Muscle layer of colon (tissue), 2 donors: ENCODE data around the gene CDH22.

Experiments
- H3K27ac ChIP-seq: one replicate; pipeline ENCODE4 v1.7.0; 2013; ENCODE audit warnings: low read depth, mild to moderate bottlenecking, low read length, moderate library complexity
- H3K27me3 ChIP-seq, 2 donors: one replicate each; pipeline ENCODE4 v1.7.0; 2013; ENCODE audit warnings: low read length in 2 of 2, mild to moderate bottlenecking in 2 of 2; ENCODE audit not compliant: insufficient read depth in 2 of 2, control insufficient read depth in 1 of 2
- H3K36me3 ChIP-seq: one replicate; pipeline ENCODE4 v1.7.0; 2013; ENCODE audit warnings: mild to moderate bottlenecking, low read length; ENCODE audit not compliant: insufficient read depth
- H3K4me1 ChIP-seq: one replicate; pipeline ENCODE4 v1.7.0; 2013; ENCODE audit warnings: mild to moderate bottlenecking, low read length; ENCODE audit not compliant: insufficient read depth
- H3K4me3 ChIP-seq, 2 donors: one replicate each; pipeline ENCODE4 v1.7.0; 2013; ENCODE audit warnings: low read length in 2 of 2, low read depth in 1 of 2, mild to moderate bottlenecking in 1 of 2, moderate library complexity in 1 of 2
- H3K9ac ChIP-seq: one replicate; pipeline ENCODE4 v1.7.0; 2013; ENCODE audit warnings: low read length
- H3K9me3 ChIP-seq: one replicate; pipeline ENCODE4 v1.7.0; 2013; ENCODE audit warnings: mild to moderate bottlenecking, low read length
- donor health status: abdominal sarcoma.
- donor health status: Adenocarcinoma of cecum.

CDH22 gene

DNA sequence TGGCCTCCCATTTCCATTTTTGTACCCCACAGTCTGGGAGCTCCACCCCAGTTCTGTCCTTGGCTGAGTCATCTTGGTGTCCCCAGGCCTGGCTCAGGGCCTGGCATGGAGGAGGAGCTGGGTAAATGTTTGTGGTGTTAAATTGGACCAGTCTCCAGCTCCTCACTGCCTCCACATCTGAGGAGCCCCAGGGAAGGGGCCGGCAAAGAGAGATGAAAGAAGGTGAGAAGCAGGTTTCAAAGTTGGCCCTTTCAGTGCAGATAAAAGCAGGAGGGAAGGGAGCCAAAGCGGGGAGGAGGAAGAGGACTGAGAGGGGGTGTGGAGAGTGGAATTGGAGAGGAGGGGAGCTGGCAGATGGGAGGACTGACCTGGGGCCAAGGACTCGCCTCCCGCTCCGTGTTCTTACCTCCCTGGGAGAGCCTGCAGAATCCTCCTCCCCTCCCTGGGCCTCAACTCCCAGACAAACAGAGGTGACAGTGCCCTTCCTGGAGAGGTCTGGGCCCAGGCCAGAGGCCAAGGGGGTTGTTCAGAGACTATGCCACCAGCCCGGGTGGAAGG lies 101.2 kb downstream of the CDH22 start:
- Histone ChIP-seq H3K36me3 (no peaks in the 10 kb centered on the region), H3K4me1 (no peaks in the 10 kb centered on the region), H3K4me3 (no peak overlapping the region), H3K9ac (no peak overlapping the region), H3K9me3 (no peaks in the 10 kb centered on the region), H3K27me3 (peaks cover 5 to 33% of the 10 kb centered on the region in 2 donors), H3K27ac (no peak overlapping the region)

DNA sequence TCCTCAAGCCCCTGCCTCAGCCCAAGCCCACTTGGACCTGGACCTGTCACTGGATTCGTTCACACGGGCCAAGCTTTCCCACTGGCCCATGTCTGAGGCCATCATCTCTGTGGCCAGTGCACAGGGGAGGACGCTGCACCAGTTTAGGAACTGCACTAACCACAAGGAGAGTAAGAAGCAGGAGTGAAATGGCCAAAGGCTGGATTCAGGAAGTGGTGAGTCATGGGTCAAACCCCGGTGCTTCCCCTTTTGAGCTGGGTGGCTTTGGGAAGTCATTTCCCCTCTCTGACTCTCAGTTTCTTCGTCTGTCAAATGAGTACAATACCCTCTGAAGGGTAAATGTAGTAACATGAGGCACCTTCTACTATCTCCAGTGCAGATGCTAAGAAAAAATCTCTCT lies 102.3 kb downstream of the CDH22 start:
- H3K9ac ChIP-seq: no peak overlapping the region
- no peaks in the 10 kb centered on the region for H3K4me1 ChIP-seq
- H3K27ac ChIP-seq: no peak overlapping the region
- H3K36me3 ChIP-seq: no peaks in the 10 kb centered on the region
- H3K27me3 ChIP-seq: peaks cover 10 to 42% of the 10 kb centered on the region in 2 donors
- H3K4me3 ChIP-seq: no peak overlapping the region
- no peaks in the 10 kb centered on the region for H3K9me3 ChIP-seq

DNA sequence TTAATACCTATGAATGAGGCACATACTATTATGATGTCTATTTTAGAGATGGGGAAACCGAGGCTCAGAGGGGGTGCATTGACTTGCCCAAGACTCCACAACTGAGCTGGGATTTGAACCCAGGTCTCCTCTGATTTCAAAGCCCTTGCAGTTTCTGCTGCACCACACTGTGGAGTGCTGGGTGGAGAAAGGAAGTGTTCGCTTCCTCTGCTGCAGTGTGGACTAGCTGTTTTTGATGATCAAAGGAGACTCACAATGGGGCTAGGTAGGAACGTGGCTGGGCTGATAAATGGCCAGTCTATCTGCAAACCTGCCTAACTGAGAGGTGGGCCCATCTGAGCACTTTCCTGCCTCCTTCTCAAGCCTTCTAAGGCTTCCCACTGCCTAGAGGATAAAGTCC lies 102.9 kb downstream of the CDH22 start:
- H3K9ac ChIP-seq: no peak overlapping the region
- no peaks in the 10 kb centered on the region for H3K36me3 ChIP-seq
- H3K4me1 ChIP-seq: no peaks in the 10 kb centered on the region
- H3K27me3 ChIP-seq: peaks cover 5 to 49% of the 10 kb centered on the region in 2 donors
- no peak overlapping the region for H3K27ac ChIP-seq
- no peaks in the 10 kb centered on the region for H3K9me3 ChIP-seq
- no peak overlapping the region for H3K4me3 ChIP-seq

DNA sequence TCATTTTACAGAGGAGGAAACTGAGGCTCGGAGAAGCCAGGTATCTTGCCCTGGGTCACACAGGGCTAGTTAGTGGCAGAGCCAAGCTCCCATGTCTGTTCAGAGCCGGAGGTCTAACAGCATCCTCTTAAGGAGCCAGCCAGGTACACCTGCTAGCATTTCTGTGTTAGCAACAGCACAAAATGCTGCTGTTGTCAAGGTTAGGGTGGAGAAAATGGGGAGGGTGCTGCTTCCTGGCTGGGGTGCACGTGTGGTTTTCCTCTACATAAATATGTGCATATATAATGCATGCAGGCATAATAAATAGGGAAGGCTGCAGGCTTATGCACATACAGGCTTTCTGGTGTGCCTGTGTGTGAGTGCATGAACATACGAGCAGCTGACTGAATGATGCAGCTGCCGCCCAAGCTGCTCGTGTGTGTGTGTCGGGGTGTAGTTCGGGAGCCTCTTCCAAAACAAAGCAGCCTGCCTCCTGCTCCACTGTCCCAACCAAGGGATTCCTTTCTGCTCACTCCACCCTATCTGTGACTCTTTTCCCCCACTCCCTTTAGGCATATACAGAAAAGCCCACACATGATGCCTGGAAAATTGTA lies 103.6 kb downstream of the CDH22 start:
- no peaks in the 10 kb centered on the region for H3K36me3 ChIP-seq
- no peak overlapping the region for H3K27ac ChIP-seq
- peaks cover 5 to 42% of the 10 kb centered on the region in 2 donors for H3K27me3 ChIP-seq
- H3K9ac ChIP-seq: no peak overlapping the region
- H3K4me1 ChIP-seq: no peaks in the 10 kb centered on the region
- H3K9me3 ChIP-seq: no peaks in the 10 kb centered on the region
- H3K4me3 ChIP-seq: no peak overlapping the region

DNA sequence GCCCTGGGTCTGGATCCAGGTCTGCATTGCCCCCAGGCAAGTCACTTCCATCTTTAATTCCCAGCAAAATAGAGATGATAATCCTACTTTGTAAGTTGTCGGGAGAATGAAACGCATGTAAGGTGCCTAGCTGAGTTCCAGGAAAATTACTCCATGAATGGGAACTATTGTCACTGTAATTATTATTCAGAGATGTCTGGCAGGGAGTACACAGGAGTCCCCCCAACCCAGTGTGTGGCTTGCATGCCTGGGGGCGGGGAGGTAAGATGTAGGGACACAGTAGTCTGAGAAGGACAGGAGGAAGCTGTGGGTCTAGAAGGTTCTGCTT lies 104.8 kb downstream of the CDH22 start:
- no peaks in the 10 kb centered on the region for H3K9me3 ChIP-seq
- H3K36me3 ChIP-seq: no peaks in the 10 kb centered on the region
- H3K4me1 ChIP-seq: no peaks in the 10 kb centered on the region
- H3K4me3 ChIP-seq: no peak overlapping the region
- peaks cover 5 to 42% of the 10 kb centered on the region in 2 donors for H3K27me3 ChIP-seq
- H3K27ac ChIP-seq: no peak overlapping the region
- no peak overlapping the region for H3K9ac ChIP-seq

DNA sequence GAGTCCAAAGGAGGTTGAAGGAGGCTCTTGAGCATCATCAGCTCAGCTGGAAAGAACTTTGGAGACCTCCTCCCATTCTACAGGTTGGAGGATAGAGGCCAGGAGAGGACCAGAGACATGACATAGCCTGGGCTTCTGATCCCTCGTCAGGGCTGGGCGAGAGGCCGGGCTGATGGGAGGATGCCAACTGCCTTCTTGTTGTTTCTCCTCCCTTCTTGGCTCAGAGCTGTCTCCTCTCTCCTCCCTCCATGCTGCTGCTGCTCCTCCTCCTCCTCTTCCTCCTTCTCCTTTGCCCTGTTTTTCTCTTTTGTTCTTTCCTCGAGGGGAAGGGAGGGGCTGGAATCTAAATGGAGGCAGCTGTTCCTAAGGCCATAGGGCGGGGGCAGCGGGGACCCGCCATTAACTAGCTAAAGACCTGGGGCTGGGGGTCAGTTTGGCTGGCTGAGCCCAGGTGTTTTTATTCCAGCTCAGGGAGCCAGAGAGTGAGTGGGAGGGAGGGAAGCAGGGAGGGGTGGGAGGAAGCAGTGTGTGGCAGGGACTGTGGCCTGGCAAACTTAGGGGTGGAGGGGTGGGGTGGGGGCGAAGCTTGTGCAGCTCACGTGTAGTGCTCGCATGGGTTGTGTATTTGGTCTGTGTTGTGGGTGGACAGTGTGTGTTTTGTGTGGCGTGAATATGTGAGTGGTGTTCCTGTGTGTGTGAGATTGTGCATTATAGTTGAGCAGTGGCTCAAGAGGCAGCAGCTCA lies 105.4 kb downstream of the CDH22 start:
- Histone ChIP-seq H3K27me3 (peaks cover 5 to 45% of the 10 kb centered on the region in 2 donors), H3K9me3 (no peaks in the 10 kb centered on the region), H3K27ac (no peak overlapping the region), H3K4me1 (no peaks in the 10 kb centered on the region), H3K9ac (no peak overlapping the region), H3K4me3 (no peak overlapping the region), H3K36me3 (no peaks in the 10 kb centered on the region)

DNA sequence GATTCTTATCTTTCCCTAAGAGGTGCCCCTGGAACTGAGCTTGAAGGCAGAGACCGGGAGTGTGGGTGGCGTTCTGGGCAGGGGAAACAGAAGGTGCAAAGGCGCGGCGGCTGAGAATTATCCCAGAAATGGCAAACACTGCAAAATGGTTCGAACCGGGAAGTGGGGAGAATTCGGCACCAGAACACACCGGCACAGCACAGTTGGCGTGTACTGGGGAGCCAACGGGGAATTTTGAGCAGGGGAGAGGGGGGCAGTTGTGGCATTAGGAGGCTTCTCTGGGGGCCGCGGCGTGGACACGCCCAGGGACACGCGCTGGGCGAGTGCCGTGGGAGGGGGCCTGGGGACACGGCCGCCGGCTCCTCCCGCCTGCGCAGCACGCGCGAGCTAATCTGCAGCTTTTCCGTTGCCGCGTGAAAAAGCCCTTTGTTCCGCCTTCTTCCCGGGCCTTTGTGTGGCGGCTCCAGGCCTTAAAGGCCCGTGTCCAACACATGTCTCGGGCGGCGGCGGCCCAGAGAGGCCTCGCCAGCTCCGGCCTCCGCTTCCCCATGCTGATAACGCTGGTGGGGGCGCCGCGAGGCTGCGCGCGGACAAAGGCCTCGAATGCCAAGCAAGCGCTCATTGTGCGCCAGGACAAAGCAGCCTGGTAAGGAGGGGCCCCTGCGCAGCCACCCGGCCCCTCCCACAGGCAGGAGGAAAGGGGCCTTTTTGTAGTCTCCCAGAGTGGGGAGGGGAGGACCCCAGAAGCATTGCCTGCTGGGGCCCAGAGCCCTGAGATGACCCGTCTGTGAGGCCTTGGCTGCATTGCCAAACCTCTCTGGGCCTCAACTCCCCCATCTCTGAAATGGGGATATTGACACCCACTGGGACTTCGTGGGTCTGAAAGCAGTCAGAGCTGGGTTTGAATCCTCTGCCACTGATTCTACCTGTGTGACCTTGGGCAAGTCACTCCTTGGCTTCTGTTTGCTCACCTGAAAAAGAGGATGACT lies 107.4 kb downstream of the CDH22 start:
- Histone ChIP-seq H3K9ac (no peak overlapping the region), H3K4me3 (no peak overlapping the region), H3K4me1 (no peaks in the 10 kb centered on the region), H3K27ac (no peak overlapping the region), H3K27me3 (peaks cover 5 to 59% of the 10 kb centered on the region in 2 donors), H3K9me3 (no peaks in the 10 kb centered on the region), H3K36me3 (no peaks in the 10 kb centered on the region)

DNA sequence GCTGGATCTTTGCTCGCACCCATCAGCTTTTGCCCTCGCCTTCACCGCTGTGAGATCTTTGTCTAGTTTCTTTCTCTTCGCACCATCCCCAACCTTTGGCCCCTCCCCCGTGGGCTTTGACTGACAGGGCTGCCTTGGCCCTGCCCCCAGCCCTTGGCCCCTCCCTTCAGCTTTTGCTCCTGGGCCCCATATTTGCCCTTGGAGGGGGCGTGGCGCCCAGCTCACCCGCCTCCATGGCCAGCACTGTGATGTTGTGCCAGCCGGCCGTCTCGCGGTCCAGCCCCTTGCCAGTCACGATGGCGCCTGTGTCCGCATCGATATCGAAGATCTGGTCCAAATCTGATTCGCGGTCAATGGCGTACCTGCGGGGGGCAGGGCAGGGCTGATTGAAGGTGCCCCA lies 109.1 kb downstream of the CDH22 start:
- Histone ChIP-seq H3K4me1 (no peaks in the 10 kb centered on the region), H3K4me3 (no peak overlapping the region), H3K9me3 (no peaks in the 10 kb centered on the region), H3K36me3 (no peaks in the 10 kb centered on the region), H3K27me3 (peaks cover 5 to 62% of the 10 kb centered on the region in 2 donors), H3K27ac (no peak overlapping the region), H3K9ac (no peak overlapping the region)

DNA sequence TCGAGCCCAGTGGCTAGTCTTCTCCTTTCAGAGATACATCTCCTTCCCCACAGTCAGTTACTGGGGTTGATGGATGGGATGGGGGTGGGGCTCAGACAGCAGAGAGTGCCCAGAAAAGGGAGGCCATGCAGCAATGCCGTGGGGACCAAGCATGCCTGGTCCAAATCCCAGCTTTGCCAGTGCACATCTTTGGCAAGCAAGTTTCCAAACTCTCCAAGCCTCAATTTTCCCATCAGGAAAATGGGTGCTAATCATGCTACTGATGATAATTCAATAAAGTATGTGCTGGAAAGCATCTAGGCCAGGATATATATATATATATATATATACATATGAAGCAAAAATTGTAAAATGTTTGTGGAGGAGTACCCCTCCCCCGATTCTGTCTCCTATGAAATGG lies 111.3 kb downstream of the CDH22 start:
- Histone ChIP-seq H3K9me3 (no peaks in the 10 kb centered on the region), H3K4me1 (no peaks in the 10 kb centered on the region), H3K9ac (no peak overlapping the region), H3K27ac (no peak overlapping the region), H3K4me3 (no peak overlapping the region), H3K36me3 (no peaks in the 10 kb centered on the region), H3K27me3 (peaks cover 5 to 55% of the 10 kb centered on the region in 2 donors)

DNA sequence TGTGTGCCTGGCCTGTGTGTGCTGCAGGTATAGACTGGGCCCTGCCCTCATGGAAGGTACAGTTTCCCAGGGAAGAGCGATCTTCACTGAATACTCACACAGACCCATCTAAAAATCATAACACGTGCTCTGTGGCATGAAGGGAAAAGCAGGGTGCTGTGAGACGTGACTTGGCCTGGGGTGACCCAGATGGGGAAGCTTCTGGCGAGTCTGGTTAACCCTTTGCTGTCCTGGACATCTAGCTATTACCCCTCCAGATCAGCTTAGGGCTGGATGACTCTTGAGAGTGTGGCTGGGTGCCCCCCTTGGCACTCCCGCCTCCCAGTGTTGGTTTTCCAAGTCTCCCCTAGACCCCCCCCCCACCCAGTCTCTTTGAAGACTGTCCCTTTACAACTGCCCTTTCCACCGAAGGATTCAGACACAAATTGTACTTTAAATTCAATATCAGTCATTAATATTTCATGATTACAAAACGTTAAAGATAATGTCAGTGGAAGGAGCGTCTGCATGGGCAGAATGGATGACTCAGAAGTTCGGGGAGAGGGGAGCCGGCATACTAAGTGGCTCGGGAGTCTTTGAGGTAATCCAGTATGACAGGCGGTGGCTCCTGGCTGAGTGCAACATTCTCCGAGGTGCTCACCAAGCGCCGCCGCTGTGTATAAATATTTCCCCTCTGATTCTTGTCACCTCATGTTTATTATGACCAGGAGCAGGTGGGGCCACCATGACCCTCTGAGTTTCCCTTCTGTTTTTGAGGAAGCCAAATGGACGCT lies 112.8 kb downstream of the CDH22 start:
- Histone ChIP-seq H3K27me3 (peaks cover 0 to 41% of the 10 kb centered on the region in 2 donors), H3K4me1 (no peaks in the 10 kb centered on the region), H3K9ac (no peak overlapping the region), H3K36me3 (no peaks in the 10 kb centered on the region), H3K27ac (no peak overlapping the region), H3K4me3 (no peak overlapping the region), H3K9me3 (no peaks in the 10 kb centered on the region)
